ENCODE results near the gene TUG1. TPM values are rescaled to one million over a fixed set of nuclear protein-coding genes. Genes with fewer than 3 reads are reported as not detected.

The TUG1 gene
- total RNA-seq, 4 donors from 2014 or later, result 57.9 to 78.8 (median 71.1) TPM

DNA sequence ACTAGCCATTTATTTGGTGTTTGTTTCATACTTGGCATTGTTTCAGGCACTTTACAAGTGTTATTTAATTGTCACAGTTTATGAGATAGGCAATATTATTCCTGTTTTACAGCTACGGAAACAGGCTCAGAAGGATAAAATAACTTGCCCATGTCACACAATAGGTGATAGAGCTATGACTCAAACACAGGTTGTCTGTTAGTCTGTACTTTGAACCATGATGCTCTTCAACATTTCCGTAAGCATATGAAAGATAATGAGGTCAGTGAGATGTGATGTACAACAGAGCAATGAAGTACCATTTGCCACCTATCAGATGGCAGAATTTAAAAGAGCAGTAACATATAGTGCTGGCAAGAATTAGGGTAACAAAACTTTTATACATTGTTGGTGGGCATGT is 15.3 kb downstream of the TUG1 start:
- TF ChIP-seq, protein P1, sequence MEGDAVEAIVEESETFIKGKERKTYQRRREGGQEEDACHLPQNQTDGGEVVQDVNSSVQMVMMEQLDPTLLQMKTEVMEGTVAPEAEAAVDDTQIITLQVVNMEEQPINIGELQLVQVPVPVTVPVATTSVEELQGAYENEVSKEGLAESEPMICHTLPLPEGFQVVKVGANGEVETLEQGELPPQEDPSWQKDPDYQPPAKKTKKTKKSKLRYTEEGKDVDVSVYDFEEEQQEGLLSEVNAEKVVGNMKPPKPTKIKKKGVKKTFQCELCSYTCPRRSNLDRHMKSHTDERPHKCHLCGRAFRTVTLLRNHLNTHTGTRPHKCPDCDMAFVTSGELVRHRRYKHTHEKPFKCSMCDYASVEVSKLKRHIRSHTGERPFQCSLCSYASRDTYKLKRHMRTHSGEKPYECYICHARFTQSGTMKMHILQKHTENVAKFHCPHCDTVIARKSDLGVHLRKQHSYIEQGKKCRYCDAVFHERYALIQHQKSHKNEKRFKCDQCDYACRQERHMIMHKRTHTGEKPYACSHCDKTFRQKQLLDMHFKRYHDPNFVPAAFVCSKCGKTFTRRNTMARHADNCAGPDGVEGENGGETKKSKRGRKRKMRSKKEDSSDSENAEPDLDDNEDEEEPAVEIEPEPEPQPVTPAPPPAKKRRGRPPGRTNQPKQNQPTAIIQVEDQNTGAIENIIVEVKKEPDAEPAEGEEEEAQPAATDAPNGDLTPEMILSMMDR (IDR thresholded peaks at IDR 0.05; ENCODE audit: low read depth), result no peak

DNA sequence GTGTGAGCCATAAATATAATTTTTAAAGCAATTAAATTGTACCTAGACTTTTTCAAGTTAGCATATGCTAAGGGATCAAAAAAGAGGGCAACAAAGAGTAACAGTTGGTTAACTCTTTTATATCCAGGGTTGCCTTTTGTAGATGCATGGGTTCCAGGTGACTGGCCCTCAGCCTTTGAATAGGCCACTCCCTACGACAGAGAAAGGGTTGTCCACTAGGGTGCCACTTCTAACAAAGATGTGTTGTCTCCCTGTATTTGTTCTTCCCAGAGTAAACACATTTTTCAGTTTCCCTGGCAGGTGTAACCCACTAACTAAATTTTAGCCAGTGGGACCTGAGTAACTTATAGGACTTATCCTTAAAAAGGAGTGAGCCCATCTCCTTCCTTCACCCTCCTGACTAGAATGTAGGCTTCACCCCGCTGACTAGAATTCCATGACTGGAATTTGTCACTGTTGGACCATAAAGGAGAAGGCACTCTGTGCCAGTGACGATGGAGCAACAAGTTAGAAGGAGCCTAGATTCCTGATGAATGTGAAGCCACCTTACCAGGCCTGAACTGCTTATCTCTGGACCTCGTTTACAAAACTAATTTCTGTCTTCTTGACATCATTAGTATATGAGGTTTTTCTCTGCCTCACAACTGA is 16.6 kb downstream of the TUG1 start:
- TF ChIP-seq, protein P1 (IDR thresholded peaks at IDR 0.05; ENCODE audit: low read depth), result no peak

DNA sequence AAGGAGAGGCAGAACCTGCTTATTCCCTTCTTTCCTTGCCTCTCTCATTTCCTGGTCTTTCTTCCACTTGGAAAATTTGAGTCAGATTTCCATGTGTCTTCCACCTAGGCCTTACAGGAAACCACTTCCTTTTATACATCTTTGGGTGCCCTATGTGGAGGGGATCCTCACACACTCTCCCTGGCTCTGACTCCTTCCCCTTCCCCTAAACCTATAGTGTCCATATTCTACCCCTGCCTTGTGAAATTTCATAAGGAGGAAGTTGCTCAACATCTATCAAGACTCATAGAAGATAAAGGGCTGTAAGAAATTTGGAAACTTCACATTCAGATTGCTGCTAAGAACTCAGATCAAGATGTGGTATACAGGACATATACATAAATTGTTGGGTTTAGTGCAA is 20.4 kb downstream of the TUG1 start:
- TF ChIP-seq, protein P1 (IDR thresholded peaks at IDR 0.05; ENCODE audit: low read depth), result no peak

DNA sequence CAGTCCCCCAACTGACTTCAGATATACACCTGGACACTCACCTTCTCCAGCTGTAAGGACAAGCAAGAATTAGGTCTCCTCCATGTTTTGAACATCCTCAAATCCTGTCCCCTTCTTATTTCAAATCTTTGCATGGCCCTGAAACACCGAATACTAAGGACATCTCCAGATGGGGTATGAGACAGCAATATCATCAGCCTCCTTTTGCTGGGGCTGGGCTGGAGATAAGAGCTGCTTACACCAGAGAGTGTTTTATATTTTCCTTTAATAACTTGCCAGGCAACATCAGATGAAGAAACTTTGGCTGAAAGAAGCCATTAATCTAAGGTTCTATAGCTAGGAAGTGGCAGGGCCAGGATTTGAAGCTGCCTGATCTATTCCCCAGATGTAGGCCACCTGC is 21.6 kb downstream of the TUG1 start:
- TF ChIP-seq, protein P1 (IDR thresholded peaks at IDR 0.05; ENCODE audit: low read depth), result no peak

DNA sequence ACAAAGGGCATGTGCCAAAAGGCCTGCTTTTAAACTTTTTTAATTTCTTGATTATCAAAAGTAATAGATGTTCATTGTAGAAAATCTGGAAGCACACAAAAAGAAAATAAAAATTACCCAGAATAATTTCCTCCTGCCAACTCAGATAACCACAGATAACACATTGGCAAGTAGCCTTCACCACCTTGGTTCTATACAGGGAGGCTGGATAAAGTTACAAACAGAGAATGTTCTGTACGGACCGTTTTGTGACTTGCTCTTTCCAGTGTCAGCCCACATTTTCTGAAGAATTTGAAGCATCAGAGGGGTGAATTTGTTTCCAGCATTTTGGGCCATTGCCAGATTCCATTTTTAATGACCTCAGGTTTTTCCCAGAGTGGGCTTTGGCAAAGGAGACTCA is 23.5 kb downstream of the TUG1 start:
- TF ChIP-seq, protein P1 (IDR thresholded peaks at IDR 0.05; ENCODE audit: low read depth), result no peak

DNA sequence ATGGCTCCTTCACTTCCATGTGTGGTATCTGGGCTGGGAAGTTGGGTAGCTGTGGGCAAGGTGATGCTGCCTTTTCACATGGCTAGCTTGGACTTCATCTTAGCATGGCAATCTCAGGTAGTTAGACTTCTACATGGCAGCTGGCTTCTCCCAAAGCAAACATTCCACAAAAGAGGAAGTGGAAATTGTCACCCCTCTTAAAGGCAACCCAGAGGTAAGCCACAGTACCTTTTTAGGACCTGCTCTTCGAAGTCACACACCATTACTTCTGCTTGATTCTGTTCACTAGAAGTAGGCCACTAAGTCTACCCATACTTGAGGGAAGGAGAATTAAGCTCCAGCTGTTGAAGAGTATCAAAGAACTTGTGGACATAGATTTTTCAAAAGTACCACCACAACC is 25.9 kb downstream of the TUG1 start:
- TF ChIP-seq, protein P1 (IDR thresholded peaks at IDR 0.05; ENCODE audit: low read depth), result no peak

DNA sequence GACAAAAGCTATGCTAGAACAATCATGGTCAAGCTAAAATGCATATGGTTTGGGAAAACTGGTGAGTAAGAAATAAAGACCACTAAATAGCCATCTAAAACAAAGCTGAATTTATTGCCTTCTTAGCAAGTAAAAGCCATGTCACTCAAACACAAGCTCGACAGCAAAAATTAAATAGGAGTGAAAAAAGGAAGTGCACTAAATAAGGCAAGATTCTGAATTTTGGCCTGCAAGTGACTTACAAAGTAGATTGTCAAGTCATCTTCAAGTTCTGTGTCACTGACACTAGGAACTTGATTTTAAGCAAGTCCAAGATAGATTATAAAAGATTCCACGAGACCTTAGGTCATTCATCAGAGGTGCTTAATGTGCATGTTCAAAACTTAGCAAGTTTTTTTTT is 27.4 kb downstream of the TUG1 start:
- TF ChIP-seq, protein P1 (IDR thresholded peaks at IDR 0.05; ENCODE audit: low read depth), result no peak
